ENCODE measurements around the gene LRP5.
A peak's percentile ranks its signal among the peaks of the same experiment; 100 is the strongest.

LRP5 gene

GRCh38 chr11:68312117-68312779 lies at the start of gene LRP5:
Gene LRP5 (plus strand): TSS chr11:68312591. CDS start chr11:68312715, 124 bp downstream.
- H3K9ac ChIP-seq (ENCODE audit: low read depth, low read length) = peak within 1 kb of the TSS; percentile 83

GRCh38 chr11:68263444-68264035 lies 48.9 kb upstream of the LRP5 start:
- H3K36me3 ChIP-seq (ENCODE audit: insufficient read depth, low read length) = peaks cover 11% of the 10 kb centered on the region
- no peak overlapping the region for H3K9ac ChIP-seq (ENCODE audit: low read depth, low read length)
- H3K4me1 ChIP-seq (ENCODE audit: insufficient read depth, low read length) = no peaks in the 10 kb centered on the region
- H3K9me3 ChIP-seq (ENCODE audit: control insufficient read depth, insufficient read depth, low read length) = no peaks in the 10 kb centered on the region

More at GRCh38 chr11:68312117-68312779, at the start of gene LRP5:
- H3K9me3 ChIP-seq (ENCODE audit: control insufficient read depth, insufficient read depth, low read length) = no peaks in the 10 kb centered on the region
- no peaks in the 10 kb centered on the region for H3K36me3 ChIP-seq (ENCODE audit: insufficient read depth, low read length)
- H3K4me1 ChIP-seq (ENCODE audit: insufficient read depth, low read length) = peaks cover 17% of the 10 kb centered on the region; the same call in 1 of the 2 replicates

GRCh38 chr11:68264244-68264643 lies 48.1 kb upstream of the LRP5 start:
- Histone ChIP-seq H3K9me3 (ENCODE audit: control insufficient read depth, insufficient read depth, low read length) (no peaks in the 10 kb centered on the region), H3K4me1 (ENCODE audit: insufficient read depth, low read length) (no peaks in the 10 kb centered on the region), H3K9ac (ENCODE audit: low read depth, low read length) (no peak overlapping the region), H3K36me3 (ENCODE audit: insufficient read depth, low read length) (peaks cover 11% of the 10 kb centered on the region)

GRCh38 chr11:68264741-68265540 lies 47.5 kb upstream of the LRP5 start:
- no peaks in the 10 kb centered on the region for H3K9me3 ChIP-seq (ENCODE audit: control insufficient read depth, insufficient read depth, low read length)
- H3K4me1 ChIP-seq (ENCODE audit: insufficient read depth, low read length) = no peaks in the 10 kb centered on the region
- peaks cover 11% of the 10 kb centered on the region for H3K36me3 ChIP-seq (ENCODE audit: insufficient read depth, low read length)
- no peak overlapping the region for H3K9ac ChIP-seq (ENCODE audit: low read depth, low read length)

- no peak overlapping the region for H3K9ac ChIP-seq (ENCODE audit: low read depth, low read length)
- H3K36me3 ChIP-seq (ENCODE audit: insufficient read depth, low read length) = peaks cover 11% of the 10 kb centered on the region
- no peaks in the 10 kb centered on the region for H3K9me3 ChIP-seq (ENCODE audit: control insufficient read depth, insufficient read depth, low read length)
- H3K4me1 ChIP-seq (ENCODE audit: insufficient read depth, low read length) = peaks cover 4% of the 10 kb centered on the region; the same call in 1 of the 2 replicates
Measured at GRCh38 chr11:68266121-68266891, 46.1 kb upstream of the LRP5 start.

GRCh38 chr11:68266936-68267880 lies 45.2 kb upstream of the LRP5 start:
- Histone ChIP-seq H3K4me1 (ENCODE audit: insufficient read depth, low read length) (peaks cover 4% of the 10 kb centered on the region; the same call in 1 of the 2 replicates), H3K9me3 (ENCODE audit: control insufficient read depth, insufficient read depth, low read length) (no peaks in the 10 kb centered on the region), H3K9ac (ENCODE audit: low read depth, low read length) (no peak overlapping the region), H3K36me3 (ENCODE audit: insufficient read depth, low read length) (peaks cover 7% of the 10 kb centered on the region)

GRCh38 chr11:68267881-68268240 lies 44.5 kb upstream of the LRP5 start:
- peaks cover 3% of the 10 kb centered on the region for H3K36me3 ChIP-seq (ENCODE audit: insufficient read depth, low read length)
- H3K4me1 ChIP-seq (ENCODE audit: insufficient read depth, low read length) = peaks cover 4% of the 10 kb centered on the region; the same call in 1 of the 2 replicates
- H3K9ac ChIP-seq (ENCODE audit: low read depth, low read length) = no peak overlapping the region
- no peaks in the 10 kb centered on the region for H3K9me3 ChIP-seq (ENCODE audit: control insufficient read depth, insufficient read depth, low read length)

- no peak overlapping the region for H3K9ac ChIP-seq (ENCODE audit: low read depth, low read length)
- peaks cover 4% of the 10 kb centered on the region; the same call in 1 of the 2 replicates for H3K4me1 ChIP-seq (ENCODE audit: insufficient read depth, low read length)
- H3K9me3 ChIP-seq (ENCODE audit: control insufficient read depth, insufficient read depth, low read length) = no peaks in the 10 kb centered on the region
- peaks cover 3% of the 10 kb centered on the region for H3K36me3 ChIP-seq (ENCODE audit: insufficient read depth, low read length)
Measured at GRCh38 chr11:68269414-68270081, 42.8 kb upstream of the LRP5 start.

- H3K36me3 ChIP-seq (ENCODE audit: insufficient read depth, low read length) = peaks cover under 1% of the 10 kb centered on the region
- H3K9me3 ChIP-seq (ENCODE audit: control insufficient read depth, insufficient read depth, low read length) = no peaks in the 10 kb centered on the region
Measured at GRCh38 chr11:68270196-68271022, 42.0 kb upstream of the LRP5 start.

GRCh38 chr11:68271023-68271780 lies 41.2 kb upstream of the LRP5 start:
- Histone ChIP-seq H3K9me3 (ENCODE audit: control insufficient read depth, insufficient read depth, low read length) (no peaks in the 10 kb centered on the region), H3K9ac (ENCODE audit: low read depth, low read length) (peak overlapping the region; percentile 86), H3K4me1 (ENCODE audit: insufficient read depth, low read length) (peaks cover 4% of the 10 kb centered on the region; the same call in 1 of the 2 replicates), H3K36me3 (ENCODE audit: insufficient read depth, low read length) (no peaks in the 10 kb centered on the region; the same call in none of the 2 replicates)

More at GRCh38 chr11:68270196-68271022, 42.0 kb upstream of the LRP5 start:
- Histone ChIP-seq H3K4me1 (ENCODE audit: insufficient read depth, low read length) (peaks cover 4% of the 10 kb centered on the region; the same call in 1 of the 2 replicates), H3K9ac (ENCODE audit: low read depth, low read length) (peak overlapping the region; percentile 86; the same call in 1 of the 2 replicates)

GRCh38 chr11:68271781-68272608 lies 40.4 kb upstream of the LRP5 start, which contains the start of gene C11orf24:
Gene C11orf24 (minus strand): TSS chr11:68271973. CDS start chr11:68263767, 8,206 bp downstream.
- H3K4me1 ChIP-seq (ENCODE audit: insufficient read depth, low read length) = peaks cover 4% of the 10 kb centered on the region; the same call in 1 of the 2 replicates
- H3K9me3 ChIP-seq (ENCODE audit: control insufficient read depth, insufficient read depth, low read length) = no peaks in the 10 kb centered on the region; the same call in 1 of the 2 replicates
- peak within 1 kb of the TSS; percentile 86 for H3K9ac ChIP-seq (ENCODE audit: low read depth, low read length)
- no peaks in the 10 kb centered on the region; the same call in none of the 2 replicates for H3K36me3 ChIP-seq (ENCODE audit: insufficient read depth, low read length)
